HuH-7 (cell line): ENCODE results near the gene YIF1A.
A peak's percentile ranks its signal among the peaks of the same experiment; 100 is the strongest.
"Not testable (repeated sequence)": the region's sequence is repeated elsewhere in the genome, so short reads cannot be mapped to it uniquely, and the experiment has no call there.

Experiments
- DNase-seq: peaks from one replicate; pipeline ENCODE4 v3.0.0; 2011; ENCODE audit warnings: low spot score

The YIF1A gene

DNA sequence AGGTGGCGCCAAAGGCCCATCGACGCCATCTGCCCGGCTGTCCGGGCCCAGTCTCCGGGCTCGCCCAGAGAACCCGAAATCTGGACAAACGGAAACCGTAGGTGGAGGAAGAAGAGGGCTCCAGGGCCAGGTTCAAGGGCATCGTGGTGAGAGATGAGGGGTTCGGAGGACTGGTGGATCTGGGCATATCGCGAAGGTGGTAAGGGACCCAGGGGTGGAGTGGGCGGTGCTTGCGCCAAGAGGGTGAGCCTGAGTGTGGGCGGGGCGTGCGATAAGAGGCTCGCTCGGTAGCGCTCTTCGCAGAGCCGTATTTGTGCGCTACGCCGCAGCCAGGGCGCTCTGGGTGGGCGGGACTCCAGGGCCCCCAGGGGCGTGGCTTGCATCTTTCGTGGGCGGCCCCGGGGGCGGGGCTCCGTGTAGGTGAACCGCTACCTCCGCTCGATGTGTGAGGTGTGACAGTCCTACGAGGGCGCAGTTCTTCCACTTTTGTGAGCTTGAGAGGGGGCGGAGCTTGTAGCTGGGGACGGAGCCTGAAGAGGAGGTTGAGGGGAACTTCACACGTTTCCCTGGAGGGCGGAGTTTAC, 23.1 kb upstream of the YIF1A start:
- peak; percentile 100 for DNase-seq

- DNase-seq: peak; percentile 86
These were observed 22.6 kb upstream of the YIF1A start for GRCh38 chr11:66311470-66311964.

DNA sequence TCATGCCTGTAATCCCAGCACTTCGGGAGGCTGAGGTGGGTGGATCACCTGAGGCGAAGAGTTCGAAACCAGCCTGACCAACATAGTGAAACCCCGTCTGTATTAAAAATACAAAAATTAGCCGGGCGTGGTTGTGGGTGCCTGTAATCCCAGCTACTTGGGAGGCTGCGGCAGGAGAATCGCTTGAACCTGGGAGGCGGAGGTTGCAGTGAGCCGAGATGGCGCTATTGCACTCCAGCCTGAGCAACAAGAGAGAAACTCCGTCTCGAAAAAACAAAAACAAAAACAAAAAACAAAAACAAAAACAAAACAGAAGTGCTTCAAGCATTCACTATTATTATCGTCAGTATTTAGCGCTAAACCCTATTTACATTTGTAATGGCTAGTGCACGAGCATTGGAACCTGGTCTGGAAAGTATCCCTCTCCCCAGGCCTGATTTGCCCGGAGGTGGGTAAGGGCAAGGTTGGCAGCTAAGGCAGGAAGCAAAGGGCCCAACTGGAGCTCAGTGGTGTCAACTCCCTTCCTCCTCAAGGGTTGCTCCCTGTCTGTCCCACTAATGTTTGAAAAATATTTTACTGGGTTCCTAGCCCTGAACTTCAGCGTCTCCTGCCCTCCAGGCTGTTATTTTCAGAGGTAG, 22.0 kb upstream of the YIF1A start:
- not testable (repeated sequence) for DNase-seq

DNA sequence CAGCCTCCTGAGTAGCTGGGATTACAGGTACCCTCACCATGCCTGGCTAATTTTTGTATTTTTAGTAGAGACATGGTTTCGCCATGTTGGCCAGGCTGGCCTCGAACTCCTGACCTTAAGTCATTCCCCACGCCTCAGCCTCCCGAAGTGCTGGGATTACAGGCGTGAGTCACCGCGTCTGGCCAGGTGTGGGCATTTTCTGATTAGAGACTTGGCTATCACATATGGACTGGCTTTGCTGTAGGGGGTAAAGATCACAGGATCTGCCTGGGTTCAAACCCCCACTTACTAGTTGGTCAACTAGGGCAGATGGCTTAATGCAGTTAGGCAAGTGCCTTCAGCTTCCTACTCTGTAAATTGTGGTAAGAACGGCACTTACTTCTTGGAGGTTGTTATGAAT, 21.4 kb upstream of the YIF1A start:
- DNase-seq: no peak

GRCh38 chr11:66309475-66309874, 20.5 kb upstream of the YIF1A start:
- DNase-seq: no peak

GRCh38 chr11:66302656-66303055, 13.7 kb upstream of the YIF1A start:
- no peak for DNase-seq

DNA sequence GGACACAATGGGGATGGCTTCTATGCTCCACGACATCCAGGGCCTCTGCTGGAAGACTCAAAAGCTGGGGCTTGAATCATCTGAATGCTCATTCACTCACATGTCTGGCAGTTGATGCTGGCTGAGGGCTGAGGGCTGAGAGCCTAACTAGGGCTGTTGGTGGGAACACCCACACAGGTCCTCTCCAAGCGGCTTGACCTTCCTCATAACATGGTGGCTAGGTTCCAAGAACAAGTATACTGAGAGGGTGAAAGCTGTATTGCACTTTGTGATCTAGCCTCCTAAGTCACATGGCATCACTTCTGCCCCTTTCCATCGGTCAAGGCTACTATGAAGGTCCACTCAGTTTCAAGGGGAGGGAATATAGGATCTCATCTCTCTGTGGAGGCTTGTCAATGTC, 10.2 kb upstream of the YIF1A start:
- no peak for DNase-seq

GRCh38 chr11:66297610-66298009, 8.7 kb upstream of the YIF1A start:
- no peak for DNase-seq

- no peak for DNase-seq
These were observed 6.0 kb upstream of the YIF1A start for GRCh38 chr11:66294626-66295620.

DNA sequence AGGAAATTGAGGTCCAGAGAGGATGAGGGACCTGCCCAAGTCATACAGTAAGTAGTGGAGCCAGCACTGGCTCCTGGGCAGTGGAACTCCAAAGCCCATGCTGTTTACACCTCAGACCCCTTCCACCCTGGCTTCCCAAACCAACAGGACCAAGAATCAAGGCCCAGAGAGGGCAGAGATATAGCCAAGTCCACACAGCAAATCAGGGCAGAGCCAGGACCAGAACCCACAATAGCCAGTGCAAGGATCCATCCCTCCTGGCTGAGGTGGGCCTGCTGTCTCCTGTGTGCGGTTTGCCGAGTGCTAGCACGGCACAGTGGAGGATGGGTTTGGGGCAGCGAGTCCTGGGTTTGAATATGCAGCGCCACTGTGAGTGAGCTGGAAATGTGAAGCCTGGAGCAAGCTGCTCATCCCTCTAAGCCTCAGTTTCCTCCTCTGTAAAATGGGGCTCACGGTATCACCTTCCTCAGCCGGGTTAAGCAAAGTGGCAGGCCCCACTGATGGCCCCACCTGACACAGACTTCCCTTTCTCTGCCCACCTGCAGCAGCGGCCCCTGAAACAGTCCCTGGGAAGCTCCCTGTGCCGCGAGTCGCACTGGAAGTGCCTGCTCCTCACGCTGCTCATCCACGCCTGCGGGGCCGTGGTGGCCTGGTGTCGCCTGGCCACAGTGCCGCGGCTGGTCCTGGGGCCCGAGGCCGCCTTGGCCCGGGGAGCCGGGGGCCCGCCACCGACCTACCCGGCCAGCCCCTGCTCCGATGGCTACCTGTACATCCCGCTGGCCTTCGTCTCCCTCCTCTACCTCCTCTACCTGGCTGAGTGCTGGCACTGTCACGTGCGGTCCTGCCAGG, 5.1 kb upstream of the YIF1A start:
- DNase-seq: no peak

- DNase-seq: no peak
These were observed 4.4 kb upstream of the YIF1A start for GRCh38 chr11:66293352-66293751.

DNA sequence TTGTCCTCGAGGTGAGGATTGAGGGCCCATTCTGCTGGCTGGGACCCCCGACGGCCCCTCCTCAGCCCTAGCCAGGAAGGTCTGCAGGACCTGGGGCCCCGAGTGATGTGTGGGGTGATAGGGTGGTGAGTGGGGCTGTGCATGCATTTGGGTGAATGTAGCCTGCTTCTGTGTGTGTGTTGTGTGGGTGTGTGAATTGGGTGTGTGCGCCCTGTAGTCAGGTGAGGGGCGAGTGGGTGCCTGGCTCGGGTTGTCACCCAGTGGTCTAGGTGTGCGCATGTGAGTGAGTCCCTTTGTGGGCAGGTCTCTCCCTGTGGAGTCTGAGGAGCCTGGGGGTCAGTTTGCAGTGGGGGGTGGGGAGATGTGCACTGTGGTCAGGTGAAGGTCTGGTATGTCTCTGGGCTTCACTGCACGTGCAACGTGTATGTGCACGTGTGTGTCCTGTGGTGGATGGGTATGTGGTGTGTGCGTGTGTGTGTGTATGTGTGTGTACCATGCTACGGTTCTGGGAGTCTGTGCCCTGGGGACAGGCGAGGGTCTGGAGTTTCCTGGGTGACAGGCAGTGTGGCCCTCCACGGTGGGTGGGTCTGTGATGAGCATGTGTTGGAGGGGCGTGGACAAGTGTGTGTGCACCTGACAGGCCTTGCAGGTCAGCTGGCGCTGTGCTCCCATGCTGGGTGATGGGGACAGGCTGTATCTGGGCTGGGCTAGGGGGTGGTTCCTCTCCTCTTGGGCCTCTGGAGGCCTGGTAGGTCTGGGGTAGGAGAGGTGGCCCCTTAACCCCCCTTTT, 3.8 kb upstream of the YIF1A start:
- DNase-seq: no peak

DNA sequence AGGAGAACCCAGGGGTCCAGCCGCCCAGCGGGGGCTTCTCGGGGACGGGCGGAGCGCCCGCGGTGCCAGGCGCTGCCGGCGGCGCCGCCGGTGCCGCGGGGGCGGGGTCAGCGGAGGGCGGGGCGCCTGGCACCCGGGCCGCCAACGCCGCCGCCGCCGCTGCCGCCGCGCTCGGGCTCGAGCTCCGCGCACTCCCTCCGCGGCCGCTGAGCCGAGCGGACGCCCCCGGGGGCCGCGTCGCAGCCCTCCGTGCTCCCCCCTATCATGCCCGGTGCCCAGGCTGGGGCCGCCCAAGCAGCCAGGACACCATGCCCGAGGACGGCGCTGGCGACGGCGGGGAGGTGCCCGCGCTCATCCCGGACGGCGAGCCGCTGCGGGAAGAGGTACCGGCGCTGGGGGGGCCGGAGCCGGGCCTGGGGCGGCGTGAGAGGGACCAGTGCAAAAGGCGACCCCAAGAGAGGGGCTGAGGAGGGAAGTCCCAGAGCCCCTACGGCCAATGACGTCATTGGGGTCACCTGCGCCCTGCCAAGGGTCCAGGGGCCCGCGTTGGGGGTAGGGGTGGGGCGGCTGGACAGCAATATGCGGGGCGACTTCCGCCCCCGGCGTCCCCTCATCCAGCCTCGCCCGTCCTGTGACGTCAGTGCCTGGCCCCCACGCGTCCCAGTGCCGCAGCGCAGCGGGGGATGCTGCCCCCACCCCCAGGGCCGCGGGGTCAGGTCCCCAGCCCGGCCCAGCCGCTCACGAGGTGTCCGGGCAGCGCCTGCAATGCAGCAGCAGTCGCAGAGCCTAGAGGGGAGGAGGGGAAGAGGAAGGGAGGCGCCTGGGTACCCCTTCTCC, 3.0 kb upstream of the YIF1A start, which contains the start of gene TMEM151A:
TSS of gene TMEM151A (plus strand) at position 189 of the 837 bp plus-strand sequence. CDS start at position 309, 120 bp downstream.
- peak; percentile 84 for DNase-seq

DNA sequence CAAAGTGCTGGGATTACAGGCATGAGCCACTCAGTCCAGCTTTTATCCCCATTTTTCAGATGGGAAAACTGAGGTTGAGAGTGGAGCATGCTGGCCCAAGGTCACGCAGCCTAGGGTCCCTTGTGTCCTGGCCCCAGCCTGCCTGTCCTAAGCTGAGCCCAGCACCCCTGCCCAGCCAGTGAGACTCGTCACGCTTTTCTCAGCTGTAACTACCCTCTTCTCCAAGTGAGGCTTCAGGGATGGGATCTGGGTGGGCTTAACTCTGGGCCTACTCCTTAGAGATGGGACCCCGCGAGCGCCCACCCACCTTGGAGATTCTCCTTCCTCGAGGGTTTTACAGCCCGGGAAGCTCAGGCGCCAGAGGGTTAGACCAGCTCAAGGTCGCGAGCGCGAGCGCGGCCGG, 2.4 kb upstream of the YIF1A start:
- DNase-seq: no peak

DNA sequence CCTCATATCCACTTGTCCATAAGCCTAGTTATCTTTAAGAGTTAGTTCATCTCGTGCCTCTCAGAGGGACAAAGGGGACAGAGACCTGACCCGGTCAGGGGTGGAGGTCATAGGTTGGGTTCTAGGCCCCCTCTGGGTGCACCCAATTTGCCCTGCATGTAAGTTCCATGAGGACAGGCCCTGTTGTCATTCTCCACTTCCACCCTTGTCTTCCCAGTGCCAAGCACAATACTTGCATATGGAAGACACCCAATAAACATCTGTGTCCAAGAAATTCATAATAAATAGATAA, 1.3 kb upstream of the YIF1A start:
- DNase-seq: no peak

DNA sequence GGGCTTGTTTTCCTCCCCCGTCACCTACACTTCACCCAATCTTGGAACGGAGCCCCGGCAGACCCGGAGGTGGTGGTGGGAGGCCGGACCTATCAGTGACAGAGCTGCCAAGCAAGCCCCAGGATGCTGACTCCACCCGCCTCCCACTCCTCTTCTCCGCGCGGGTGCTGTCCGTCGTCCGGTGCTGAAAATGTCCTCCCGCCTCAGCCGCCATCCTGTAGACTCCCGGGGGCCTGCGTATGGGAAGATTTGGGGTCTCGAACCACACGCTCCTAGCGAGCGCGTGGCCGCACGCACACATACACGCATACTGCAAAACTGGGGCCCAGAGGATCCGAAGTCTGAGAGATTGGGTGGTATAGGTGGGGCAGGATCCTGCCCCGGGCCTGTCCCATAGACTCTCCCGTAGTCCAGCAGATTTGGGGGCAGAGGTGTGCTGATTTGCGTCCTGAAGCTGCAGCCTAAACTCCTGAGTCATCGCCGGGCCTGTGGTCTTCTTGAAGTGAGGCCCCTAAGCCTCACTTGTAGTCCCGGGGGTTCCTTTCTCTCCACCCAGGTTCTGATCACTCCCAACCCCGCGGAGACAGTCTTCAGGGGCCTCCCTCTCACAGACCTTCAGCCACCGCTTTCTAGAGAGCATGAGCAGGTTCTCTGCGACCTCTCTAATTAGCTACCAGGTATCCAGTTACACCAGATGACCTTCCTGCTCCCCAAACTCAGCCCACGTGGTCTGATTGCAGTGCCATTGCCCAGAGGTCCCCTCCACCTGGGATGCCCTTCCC, 796 bp upstream of the YIF1A start:
- peak; percentile 100 for DNase-seq

GRCh38 chr11:66287889-66288670, 863 bp downstream of the YIF1A start:
- DNase-seq: peak; percentile 88

DNA sequence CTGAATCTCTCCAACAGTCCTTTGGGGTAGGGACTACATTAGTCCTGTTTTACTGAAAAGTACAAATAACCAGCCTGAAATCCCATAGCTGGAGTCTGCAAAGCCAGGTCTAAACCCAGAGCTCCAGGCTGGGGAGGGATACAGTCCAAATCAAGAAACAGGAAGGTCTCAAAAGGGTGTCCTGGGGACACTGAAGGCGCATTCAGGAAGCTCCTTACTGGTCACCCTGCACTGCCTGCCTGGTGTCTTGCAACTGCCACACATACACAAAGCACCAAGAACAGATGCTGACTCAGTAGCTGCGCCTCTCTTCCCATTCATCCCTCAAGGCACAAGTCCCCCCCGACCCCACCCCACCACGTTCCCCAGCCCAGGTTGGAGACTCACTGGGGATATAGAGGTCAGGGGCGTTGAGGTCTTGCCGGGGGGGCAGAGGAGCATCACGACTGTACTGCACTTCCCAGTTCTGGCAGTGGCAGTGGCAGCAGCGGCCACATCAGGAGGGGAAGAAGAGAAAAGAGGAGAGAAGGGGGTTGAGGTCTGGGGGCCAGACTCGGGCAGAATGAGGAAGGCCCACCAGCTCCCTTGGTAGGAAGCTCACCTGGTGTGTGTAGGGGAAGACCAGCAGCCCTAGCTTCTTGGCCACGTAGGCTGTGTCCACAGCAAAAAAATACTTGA, 1.6 kb downstream of the YIF1A start:
- no peak for DNase-seq
